ENCODE data around the gene BOLA1.
"Not testable (repeated sequence)": the region's sequence is repeated elsewhere in the genome, so short reads cannot be mapped to it uniquely, and the experiment has no call there.

Gene BOLA1

GRCh38 chr1:149899460-149900284 is at the start of gene BOLA1:
BOLA1 (plus strand) TSS chr1:149899568; CDS start chr1:149900060, 492 bp downstream.
- Histone ChIP-seq H3F3A (ENCODE audit: insufficient read depth, low read length) (peaks cover 7% of the 10 kb centered on the region), H3K79me2 (ENCODE audit: low read length) (peaks cover 4% of the 10 kb centered on the region; the same call in 1 of the 2 replicates), H3K27me3 (replicated peaks; ENCODE audit: insufficient read depth, low read length) (no peaks in the 10 kb centered on the region), H3K36me3 (replicated peaks; ENCODE audit: insufficient read depth, low read length) (no peaks in the 10 kb centered on the region), H3K4me3 (ENCODE audit: low read length) (peak within 1 kb of the TSS; percentile 65), H3K27ac (ENCODE audit: low read length) (peak within 1 kb of the TSS; percentile 11; the same call in 1 of the 2 replicates), H2AFZ (ENCODE audit: low read length) (peak within 1 kb of the TSS; percentile 86), H3K4me1 (ENCODE audit: low read length) (peaks cover 6% of the 10 kb centered on the region; the same call in 1 of the 2 replicates), H3K9ac (ENCODE audit: low read length) (peak within 1 kb of the TSS; percentile 67), H3K9me2 (replicated peaks; ENCODE audit: insufficient read depth, low read length) (no peaks in the 10 kb centered on the region), H3K4me2 (ENCODE audit: low read depth, low read length) (peak within 1 kb of the TSS; percentile 75), H3K9me3 (replicated peaks; ENCODE audit: insufficient read depth, low read length) (no peaks in the 10 kb centered on the region), H4K20me1 (ENCODE audit: insufficient read depth, low read length) (no peaks in the 10 kb centered on the region)
- TF ChIP-seq EZH2phosphoT487 (IDR thresholded peaks at IDR 0.05; ENCODE audit: low read length) (no peak), CTCF (IDR thresholded peaks at IDR 0.05; ENCODE audit: low read length) (no peak), EZH2 (optimal IDR thresholded peaks at IDR 0.05; ENCODE audit: low read depth, low read length) (no peak)
- DNase-seq, result peak; percentile 96

- no peaks in the 10 kb centered on the region for H3K27me3 ChIP-seq (replicated peaks; ENCODE audit: insufficient read depth, low read length)
- H3F3A ChIP-seq (ENCODE audit: insufficient read depth, low read length), result peaks cover 11% of the 10 kb centered on the region; the same call in 1 of the 2 replicates
- peaks cover 22% of the 10 kb centered on the region for H3K4me1 ChIP-seq (ENCODE audit: low read length)
- peak overlapping the region; percentile 65 for H3K9ac ChIP-seq (ENCODE audit: low read length)
- peak overlapping the region; percentile 82 for H3K4me2 ChIP-seq (ENCODE audit: low read depth, low read length)
- H3K9me2 ChIP-seq (replicated peaks; ENCODE audit: insufficient read depth, low read length), result no peaks in the 10 kb centered on the region
- H3K4me3 ChIP-seq (ENCODE audit: low read length), result peak overlapping the region; percentile 69
- H3K27ac ChIP-seq (ENCODE audit: low read length), result peak overlapping the region; percentile 49; the same call in 1 of the 2 replicates
- TF ChIP-seq EZH2 (optimal IDR thresholded peaks at IDR 0.05; ENCODE audit: low read depth, low read length) (no peak), CTCF (IDR thresholded peaks at IDR 0.05; ENCODE audit: low read length) (no peak), EZH2phosphoT487 (IDR thresholded peaks at IDR 0.05; ENCODE audit: low read length) (no peak)
- H4K20me1 ChIP-seq (ENCODE audit: insufficient read depth, low read length), result no peaks in the 10 kb centered on the region
- H3K36me3 ChIP-seq (replicated peaks; ENCODE audit: insufficient read depth, low read length), result no peaks in the 10 kb centered on the region
- peaks cover 47% of the 10 kb centered on the region for H3K79me2 ChIP-seq (ENCODE audit: low read length)
- H2AFZ ChIP-seq (ENCODE audit: low read length), result no peak overlapping the region
- peak; percentile 46 for DNase-seq
- no peaks in the 10 kb centered on the region for H3K9me3 ChIP-seq (replicated peaks; ENCODE audit: insufficient read depth, low read length)
Measured at GRCh38 chr1:149849947-149850360, 49.4 kb upstream of the BOLA1 start.

GRCh38 chr1:149850732-149851345 is 48.5 kb upstream of the BOLA1 start:
- H3K9me2 ChIP-seq (replicated peaks; ENCODE audit: insufficient read depth, low read length); H4K20me1 ChIP-seq (ENCODE audit: insufficient read depth, low read length); H3K36me3 ChIP-seq (replicated peaks; ENCODE audit: insufficient read depth, low read length); DNase-seq; H2AFZ ChIP-seq (ENCODE audit: low read length); H3K9ac ChIP-seq (ENCODE audit: low read length); H3K9me3 ChIP-seq (replicated peaks; ENCODE audit: insufficient read depth, low read length); H3K27ac ChIP-seq (ENCODE audit: low read length); H3K27me3 ChIP-seq (replicated peaks; ENCODE audit: insufficient read depth, low read length); H3K4me3 ChIP-seq (ENCODE audit: low read length); H3K4me2 ChIP-seq (ENCODE audit: low read depth, low read length): not testable (repeated sequence)
- Histone ChIP-seq H3K79me2 (ENCODE audit: low read length) (peaks cover 38% of the 10 kb centered on the region), H3F3A (ENCODE audit: insufficient read depth, low read length) (peaks cover 11% of the 10 kb centered on the region; the same call in 1 of the 2 replicates), H3K4me1 (ENCODE audit: low read length) (peaks cover 16% of the 10 kb centered on the region)

- not testable (repeated sequence) for H3K27ac ChIP-seq (ENCODE audit: low read length); H4K20me1 ChIP-seq (ENCODE audit: insufficient read depth, low read length); H3K9me2 ChIP-seq (replicated peaks; ENCODE audit: insufficient read depth, low read length); H2AFZ ChIP-seq (ENCODE audit: low read length); H3K4me3 ChIP-seq (ENCODE audit: low read length); H3K9ac ChIP-seq (ENCODE audit: low read length); H3K4me2 ChIP-seq (ENCODE audit: low read depth, low read length); H3K9me3 ChIP-seq (replicated peaks; ENCODE audit: insufficient read depth, low read length); H3K27me3 ChIP-seq (replicated peaks; ENCODE audit: insufficient read depth, low read length); H3K36me3 ChIP-seq (replicated peaks; ENCODE audit: insufficient read depth, low read length); DNase-seq
- H3K4me1 ChIP-seq (ENCODE audit: low read length), result peaks cover 16% of the 10 kb centered on the region
- peaks cover 31% of the 10 kb centered on the region for H3K79me2 ChIP-seq (ENCODE audit: low read length)
- H3F3A ChIP-seq (ENCODE audit: insufficient read depth, low read length), result peaks cover 11% of the 10 kb centered on the region; the same call in 1 of the 2 replicates
Measured at GRCh38 chr1:149851585-149852213, 47.7 kb upstream of the BOLA1 start.

GRCh38 chr1:149852263-149852662 is 47.1 kb upstream of the BOLA1 start:
- H3K27ac ChIP-seq (ENCODE audit: low read length); H4K20me1 ChIP-seq (ENCODE audit: insufficient read depth, low read length); H2AFZ ChIP-seq (ENCODE audit: low read length); H3K9me2 ChIP-seq (replicated peaks; ENCODE audit: insufficient read depth, low read length); H3K36me3 ChIP-seq (replicated peaks; ENCODE audit: insufficient read depth, low read length); H3K9me3 ChIP-seq (replicated peaks; ENCODE audit: insufficient read depth, low read length); H3K27me3 ChIP-seq (replicated peaks; ENCODE audit: insufficient read depth, low read length); H3K4me3 ChIP-seq (ENCODE audit: low read length); H3K4me2 ChIP-seq (ENCODE audit: low read depth, low read length); H3K9ac ChIP-seq (ENCODE audit: low read length); DNase-seq: not testable (repeated sequence)
- H3F3A ChIP-seq (ENCODE audit: insufficient read depth, low read length), result peaks cover 11% of the 10 kb centered on the region; the same call in 1 of the 2 replicates
- peaks cover 25% of the 10 kb centered on the region for H3K79me2 ChIP-seq (ENCODE audit: low read length)
- H3K4me1 ChIP-seq (ENCODE audit: low read length), result peaks cover 16% of the 10 kb centered on the region
